ENCODE results near the gene RIIAD1. TPM values are rescaled to one million over a fixed set of nuclear protein-coding genes. Genes with fewer than 3 reads are reported as not detected.
"Not testable (repeated sequence)": the region's sequence is repeated elsewhere in the genome, so short reads cannot be mapped to it uniquely, and the experiment has no call there.

RIIAD1 gene
- total RNA-seq, 1 donor from 2014 or later = not detected

- no peak for DNase-seq
Observed at GRCh38 chr1:151737026-151737425, 15.7 kb downstream of the RIIAD1 start.

- no peak for DNase-seq
Observed at GRCh38 chr1:151737479-151737878, 16.2 kb downstream of the RIIAD1 start.

- DNase-seq = peak; percentile 12
Observed at GRCh38 chr1:151739590-151740355, 18.5 kb downstream of the RIIAD1 start.

- no peak for DNase-seq
Observed at GRCh38 chr1:151741516-151741915, 20.2 kb downstream of the RIIAD1 start.

- DNase-seq = no peak
Observed at GRCh38 chr1:151756291-151756690, 35.0 kb downstream of the RIIAD1 start.

- DNase-seq = no peak
Observed at GRCh38 chr1:151759241-151759640, 37.9 kb downstream of the RIIAD1 start.

GRCh38 chr1:151760597-151761385, 39.5 kb downstream of the RIIAD1 start:
- DNase-seq = no peak

GRCh38 chr1:151762941-151763921, 41.9 kb downstream of the RIIAD1 start, which contains the start of gene MRPL9:
Gene MRPL9 (minus strand): TSS chr1:151763496. CDS start chr1:151763479, 17 bp downstream.
- DNase-seq = peak; percentile 65

GRCh38 chr1:151763990-151764389, 42.7 kb downstream of the RIIAD1 start:
- DNase-seq = no peak

- DNase-seq = not testable (repeated sequence)
Observed at GRCh38 chr1:151768351-151769066, 47.2 kb downstream of the RIIAD1 start.

GRCh38 chr1:151769270-151769669, 47.9 kb downstream of the RIIAD1 start:
- DNase-seq = not testable (repeated sequence)

- DNase-seq = no peak
Observed at GRCh38 chr1:151773702-151774101, 52.4 kb downstream of the RIIAD1 start.

GRCh38 chr1:151774256-151774922, 53.1 kb downstream of the RIIAD1 start:
- no peak for DNase-seq

- DNase-seq = no peak
Observed at GRCh38 chr1:151775894-151776664, 54.8 kb downstream of the RIIAD1 start.

- no peak for DNase-seq
Observed at GRCh38 chr1:151776665-151777062, 55.3 kb downstream of the RIIAD1 start.

GRCh38 chr1:151777317-151777716, 56.0 kb downstream of the RIIAD1 start:
- DNase-seq = no peak
